ENCODE results near the gene LRFN4.

LRFN4 gene

GRCh38 chr11:66880496-66881450, 23.9 kb downstream of the LRFN4 start:
- H3K9ac ChIP-seq (ENCODE audit: low read length), result no peak overlapping the region
- no peak overlapping the region for H3K4me3 ChIP-seq (ENCODE audit: low read length)
- H3K9me3 ChIP-seq (ENCODE audit: control insufficient read depth, low read depth, low read length), result no peaks in the 10 kb centered on the region
- H3K36me3 ChIP-seq (ENCODE audit: control insufficient read depth, low read depth, low read length), result no peaks in the 10 kb centered on the region
- H3K4me1 ChIP-seq (ENCODE audit: control insufficient read depth, low read depth, low read length), result peaks cover 9% of the 10 kb centered on the region
- H3K27me3 ChIP-seq (ENCODE audit: control insufficient read depth, insufficient read depth, low read length), result no peaks in the 10 kb centered on the region
- no peak overlapping the region for H3K27ac ChIP-seq (ENCODE audit: low read length)

- Histone ChIP-seq H3K4me1 (ENCODE audit: control insufficient read depth, low read depth, low read length) (peaks cover 9% of the 10 kb centered on the region), H3K9me3 (ENCODE audit: control insufficient read depth, low read depth, low read length) (no peaks in the 10 kb centered on the region), H3K36me3 (ENCODE audit: control insufficient read depth, low read depth, low read length) (no peaks in the 10 kb centered on the region), H3K4me3 (ENCODE audit: low read length) (no peak overlapping the region), H3K9ac (ENCODE audit: low read length) (no peak overlapping the region), H3K27ac (ENCODE audit: low read length) (no peak overlapping the region), H3K27me3 (ENCODE audit: control insufficient read depth, insufficient read depth, low read length) (no peaks in the 10 kb centered on the region)
Observed at GRCh38 chr11:66881451-66881835, 24.6 kb downstream of the LRFN4 start.

- Histone ChIP-seq H3K36me3 (ENCODE audit: control insufficient read depth, low read depth, low read length) (no peaks in the 10 kb centered on the region), H3K27me3 (ENCODE audit: control insufficient read depth, insufficient read depth, low read length) (no peaks in the 10 kb centered on the region), H3K4me3 (ENCODE audit: low read length) (no peak overlapping the region), H3K27ac (ENCODE audit: low read length) (no peak overlapping the region), H3K9me3 (ENCODE audit: control insufficient read depth, low read depth, low read length) (no peaks in the 10 kb centered on the region), H3K4me1 (ENCODE audit: control insufficient read depth, low read depth, low read length) (peaks cover 9% of the 10 kb centered on the region), H3K9ac (ENCODE audit: low read length) (no peak overlapping the region)
Observed at GRCh38 chr11:66881927-66882452, 25.1 kb downstream of the LRFN4 start.

- no peak overlapping the region for H3K4me3 ChIP-seq (ENCODE audit: low read length)
- no peaks in the 10 kb centered on the region for H3K27me3 ChIP-seq (ENCODE audit: control insufficient read depth, insufficient read depth, low read length)
- H3K9me3 ChIP-seq (ENCODE audit: control insufficient read depth, low read depth, low read length), result no peaks in the 10 kb centered on the region
- peaks cover 9% of the 10 kb centered on the region for H3K4me1 ChIP-seq (ENCODE audit: control insufficient read depth, low read depth, low read length)
- no peaks in the 10 kb centered on the region for H3K36me3 ChIP-seq (ENCODE audit: control insufficient read depth, low read depth, low read length)
- no peak overlapping the region for H3K9ac ChIP-seq (ENCODE audit: low read length)
- H3K27ac ChIP-seq (ENCODE audit: low read length), result no peak overlapping the region
Observed at GRCh38 chr11:66882561-66883015, 25.7 kb downstream of the LRFN4 start.

- no peaks in the 10 kb centered on the region for H3K36me3 ChIP-seq (ENCODE audit: control insufficient read depth, low read depth, low read length)
- peaks cover 9% of the 10 kb centered on the region for H3K4me1 ChIP-seq (ENCODE audit: control insufficient read depth, low read depth, low read length)
- no peak overlapping the region for H3K27ac ChIP-seq (ENCODE audit: low read length)
- no peak overlapping the region for H3K4me3 ChIP-seq (ENCODE audit: low read length)
- H3K9ac ChIP-seq (ENCODE audit: low read length), result no peak overlapping the region
- no peaks in the 10 kb centered on the region for H3K9me3 ChIP-seq (ENCODE audit: control insufficient read depth, low read depth, low read length)
- H3K27me3 ChIP-seq (ENCODE audit: control insufficient read depth, insufficient read depth, low read length), result no peaks in the 10 kb centered on the region
Observed at GRCh38 chr11:66883016-66883965, 26.4 kb downstream of the LRFN4 start.

- Histone ChIP-seq H3K4me1 (ENCODE audit: control insufficient read depth, low read depth, low read length) (peaks cover 9% of the 10 kb centered on the region), H3K27ac (ENCODE audit: low read length) (no peak overlapping the region), H3K9me3 (ENCODE audit: control insufficient read depth, low read depth, low read length) (no peaks in the 10 kb centered on the region), H3K36me3 (ENCODE audit: control insufficient read depth, low read depth, low read length) (no peaks in the 10 kb centered on the region), H3K4me3 (ENCODE audit: low read length) (no peak overlapping the region), H3K27me3 (ENCODE audit: control insufficient read depth, insufficient read depth, low read length) (no peaks in the 10 kb centered on the region), H3K9ac (ENCODE audit: low read length) (no peak overlapping the region)
Observed at GRCh38 chr11:66884443-66884842, 27.6 kb downstream of the LRFN4 start.

- Histone ChIP-seq H3K9me3 (ENCODE audit: control insufficient read depth, low read depth, low read length) (no peaks in the 10 kb centered on the region), H3K4me3 (ENCODE audit: low read length) (no peak overlapping the region), H3K4me1 (ENCODE audit: control insufficient read depth, low read depth, low read length) (peaks cover 14% of the 10 kb centered on the region), H3K27me3 (ENCODE audit: control insufficient read depth, insufficient read depth, low read length) (no peaks in the 10 kb centered on the region), H3K36me3 (ENCODE audit: control insufficient read depth, low read depth, low read length) (no peaks in the 10 kb centered on the region), H3K9ac (ENCODE audit: low read length) (no peak overlapping the region), H3K27ac (ENCODE audit: low read length) (no peak overlapping the region)
Observed at GRCh38 chr11:66885469-66885868, 28.6 kb downstream of the LRFN4 start.

GRCh38 chr11:66885950-66886440, 29.1 kb downstream of the LRFN4 start:
- Histone ChIP-seq H3K4me1 (ENCODE audit: control insufficient read depth, low read depth, low read length) (peaks cover 8% of the 10 kb centered on the region), H3K9me3 (ENCODE audit: control insufficient read depth, low read depth, low read length) (no peaks in the 10 kb centered on the region), H3K4me3 (ENCODE audit: low read length) (no peak overlapping the region), H3K36me3 (ENCODE audit: control insufficient read depth, low read depth, low read length) (no peaks in the 10 kb centered on the region), H3K27me3 (ENCODE audit: control insufficient read depth, insufficient read depth, low read length) (no peaks in the 10 kb centered on the region), H3K27ac (ENCODE audit: low read length) (no peak overlapping the region), H3K9ac (ENCODE audit: low read length) (no peak overlapping the region)

- no peak overlapping the region for H3K4me3 ChIP-seq (ENCODE audit: low read length)
- no peak overlapping the region for H3K9ac ChIP-seq (ENCODE audit: low read length)
- H3K4me1 ChIP-seq (ENCODE audit: control insufficient read depth, low read depth, low read length), result peaks cover 7% of the 10 kb centered on the region
- no peak overlapping the region for H3K27ac ChIP-seq (ENCODE audit: low read length)
- no peaks in the 10 kb centered on the region for H3K9me3 ChIP-seq (ENCODE audit: control insufficient read depth, low read depth, low read length)
- no peaks in the 10 kb centered on the region for H3K36me3 ChIP-seq (ENCODE audit: control insufficient read depth, low read depth, low read length)
- H3K27me3 ChIP-seq (ENCODE audit: control insufficient read depth, insufficient read depth, low read length), result no peaks in the 10 kb centered on the region
Observed at GRCh38 chr11:66886671-66887221, 29.9 kb downstream of the LRFN4 start.

GRCh38 chr11:66887526-66887925, 30.7 kb downstream of the LRFN4 start:
- Histone ChIP-seq H3K4me3 (ENCODE audit: low read length) (no peak overlapping the region), H3K36me3 (ENCODE audit: control insufficient read depth, low read depth, low read length) (no peaks in the 10 kb centered on the region), H3K9ac (ENCODE audit: low read length) (no peak overlapping the region), H3K9me3 (ENCODE audit: control insufficient read depth, low read depth, low read length) (no peaks in the 10 kb centered on the region), H3K27ac (ENCODE audit: low read length) (no peak overlapping the region), H3K27me3 (ENCODE audit: control insufficient read depth, insufficient read depth, low read length) (no peaks in the 10 kb centered on the region), H3K4me1 (ENCODE audit: control insufficient read depth, low read depth, low read length) (peaks cover 7% of the 10 kb centered on the region)

- Histone ChIP-seq H3K4me3 (ENCODE audit: low read length) (no peak overlapping the region), H3K9me3 (ENCODE audit: control insufficient read depth, low read depth, low read length) (no peaks in the 10 kb centered on the region)
Observed at GRCh38 chr11:66888282-66888681, 31.4 kb downstream of the LRFN4 start.

More at GRCh38 chr11:66888282-66888681, 31.4 kb downstream of the LRFN4 start:
- Histone ChIP-seq H3K36me3 (ENCODE audit: control insufficient read depth, low read depth, low read length) (no peaks in the 10 kb centered on the region), H3K9ac (ENCODE audit: low read length) (no peak overlapping the region), H3K4me1 (ENCODE audit: control insufficient read depth, low read depth, low read length) (peaks cover 13% of the 10 kb centered on the region), H3K27ac (ENCODE audit: low read length) (no peak overlapping the region), H3K27me3 (ENCODE audit: control insufficient read depth, insufficient read depth, low read length) (no peaks in the 10 kb centered on the region)

All from iPS-18a (cell line).